ENCODE measurements around the gene RRAGA.

- TF ChIP-seq, protein P1, sequence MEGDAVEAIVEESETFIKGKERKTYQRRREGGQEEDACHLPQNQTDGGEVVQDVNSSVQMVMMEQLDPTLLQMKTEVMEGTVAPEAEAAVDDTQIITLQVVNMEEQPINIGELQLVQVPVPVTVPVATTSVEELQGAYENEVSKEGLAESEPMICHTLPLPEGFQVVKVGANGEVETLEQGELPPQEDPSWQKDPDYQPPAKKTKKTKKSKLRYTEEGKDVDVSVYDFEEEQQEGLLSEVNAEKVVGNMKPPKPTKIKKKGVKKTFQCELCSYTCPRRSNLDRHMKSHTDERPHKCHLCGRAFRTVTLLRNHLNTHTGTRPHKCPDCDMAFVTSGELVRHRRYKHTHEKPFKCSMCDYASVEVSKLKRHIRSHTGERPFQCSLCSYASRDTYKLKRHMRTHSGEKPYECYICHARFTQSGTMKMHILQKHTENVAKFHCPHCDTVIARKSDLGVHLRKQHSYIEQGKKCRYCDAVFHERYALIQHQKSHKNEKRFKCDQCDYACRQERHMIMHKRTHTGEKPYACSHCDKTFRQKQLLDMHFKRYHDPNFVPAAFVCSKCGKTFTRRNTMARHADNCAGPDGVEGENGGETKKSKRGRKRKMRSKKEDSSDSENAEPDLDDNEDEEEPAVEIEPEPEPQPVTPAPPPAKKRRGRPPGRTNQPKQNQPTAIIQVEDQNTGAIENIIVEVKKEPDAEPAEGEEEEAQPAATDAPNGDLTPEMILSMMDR (IDR thresholded peaks at IDR 0.05; ENCODE audit: extremely low read depth in 1 of 2, insufficient read depth in 1 of 2, low read depth in 1 of 2, low read length in 2 of 2): no peak
- TF ChIP-seq EZH2 (IDR thresholded peaks at IDR 0.05; ENCODE audit: borderline replicate concordance, low read depth, low read length, severe bottlenecking) (no peak), POLR2A (IDR thresholded peaks at IDR 0.05; ENCODE audit: low read depth, low read length) (no peak), POLR2AphosphoS5 (IDR thresholded peaks at IDR 0.05; ENCODE audit: insufficient read depth, low read depth, low read length) (no peak), MYC (IDR thresholded peaks at IDR 0.05; ENCODE audit: low read depth, low read length) (no peak), JUN (IDR thresholded peaks at IDR 0.05; ENCODE audit: borderline replicate concordance, insufficient read depth, insufficient read length, low read depth) (peak; percentile 58)
Observed at GRCh38 chr9:19074836-19075235, 25.6 kb downstream of the RRAGA start.
